HCT116 (cell line): ENCODE measurements around the gene CREB3. TPM values are rescaled to one million over a fixed set of nuclear protein-coding genes. Genes with fewer than 3 reads are reported as not detected.

ENCODE experiments used
- ATAC-seq: fragments of 200-7000 bp; cut with Tn5 transposase; 2 replicates; pipeline ENCODE4 v1.9.1; 2020; ENCODE audit warnings: mild to moderate bottlenecking, moderate library complexity
- BruUV-seq: library from RNA; stranded (reverse); fragments of 400-500 nt; replicated peaks from 2 replicates; lab custom pipeline; 2021; lab: Mats Ljungman, UMichigan
- CTCF ChIA-PET: fragments of 300-600 bp; sonication (Branson Sonifier 250); formaldehyde crosslinking; loops from one replicate; lab custom pipeline; 2021; ENCODE audit warnings: antibody characterized with exemption; lab: Charles Lee
- POLR2A ChIA-PET: fragments of 300-600, 350-600 bp; sonication (Branson Sonifier 250); formaldehyde crosslinking; loops from one replicate; lab custom pipeline; 2021; ENCODE audit warnings: antibody characterized with exemption; lab: Charles Lee
- RAD21 ChIA-PET, 2 experiments: fragments of 300-600 bp; sonication (Branson Sonifier 250); formaldehyde crosslinking; loops; one replicate each; lab custom pipeline; 2023; ENCODE audit warnings: low total read pairs in 2 of 2; ENCODE audit not compliant: uncharacterized antibody in 2 of 2, unreplicated experiment in 2 of 2, low non-redundant PET in 1 of 2; lab: Charles Lee
- DNase-seq: peaks from one replicate; pipeline ENCODE4 v3.0.0-alpha.2; 2010; ENCODE audit warnings: low read depth, low spot score
- H2AFZ ChIP-seq: fragments of 200-600 bp; shearing (Covaris generic), sonication (generic); 2 replicates; pipeline ENCODE4 v1.6.1; 2017; ENCODE audit warnings: low read depth, mixed run types, mixed read lengths, antibody characterized with exemption, low read length; ENCODE audit not compliant: poor library complexity, severe bottlenecking
- H3K27ac ChIP-seq: 2 replicates; pipeline ENCODE4 v1.5.1; 2012; ENCODE audit warnings: low read depth, low read length
- H3K27me3 ChIP-seq: fragments of 200-600 bp; sonication (generic); 2 replicates; pipeline ENCODE4 v1.6.1; 2016; ENCODE audit warnings: mixed run types, low read length, mixed read lengths; ENCODE audit not compliant: insufficient read depth
- H3K36me3 ChIP-seq, 2 experiments: fragments of 200-500 bp in 1 of 2; fragments of 200-600 bp in 1 of 2; sonication (Bioruptor generic) in 1 of 2; sonication (generic) in 1 of 2; 2 replicates each; pipeline versions ENCODE4 v1.5.1 to v1.6.1; 2014 to 2016; ENCODE audit warnings: low read length in 2 of 2, inconsistent platforms in 1 of 2, mixed read lengths in 1 of 2, mixed run types in 1 of 2; ENCODE audit not compliant: insufficient read depth in 2 of 2, control insufficient read depth in 1 of 2
- H3K4me1 ChIP-seq, 2 experiments: fragments of 200-600 bp in 1 of 2; sonication (generic) in 1 of 2; 2 replicates each; pipeline versions ENCODE4 v1.5.1 to v1.6.1; 2012 to 2017; ENCODE audit warnings: low read length in 2 of 2, inconsistent platforms in 1 of 2, mild to moderate bottlenecking in 1 of 2, mixed read lengths in 1 of 2, mixed run types in 1 of 2, moderate library complexity in 1 of 2; ENCODE audit not compliant: insufficient read depth in 2 of 2, control insufficient read depth in 1 of 2
- H3K4me2 ChIP-seq: fragments of 200-600 bp; sonication (generic); 2 replicates; pipeline ENCODE4 v1.6.1; 2017; ENCODE audit warnings: mixed run types, low read length, mixed read lengths
- H3K4me3 ChIP-seq, 2 experiments: fragments of 200-600 bp in 1 of 2; sonication (generic) in 1 of 2; replicated peaks in 1 of 2; 2 replicates each; pipeline ENCODE4 v1.5.1; 2011 to 2016; ENCODE audit warnings: low read length in 2 of 2, control low read depth in 1 of 2, low read depth in 1 of 2, mild to moderate bottlenecking in 1 of 2, mixed read lengths in 1 of 2, mixed run types in 1 of 2
- H3K79me2 ChIP-seq: fragments of 200-600 bp; sonication (generic); 2 replicates; pipeline ENCODE4 v1.6.1; 2017; ENCODE audit warnings: mild to moderate bottlenecking, mixed run types, low read length, moderate library complexity, mixed read lengths; ENCODE audit not compliant: insufficient read depth
- H3K9ac ChIP-seq: fragments of 200-600 bp; sonication (generic); 2 replicates; pipeline ENCODE4 v1.6.1; 2016; ENCODE audit warnings: low read length, mixed read lengths
- H3K9me2 ChIP-seq: fragments of 200-600 bp; sonication (generic), shearing (Covaris generic); 2 replicates; pipeline ENCODE4 v1.6.1; 2017; ENCODE audit warnings: mixed run types, mild to moderate bottlenecking, moderate library complexity; ENCODE audit not compliant: insufficient read depth
- H3K9me3 ChIP-seq, 2 experiments: fragments of 200-500 bp in 1 of 2; fragments of 200-600 bp in 1 of 2; sonication (Bioruptor generic) in 1 of 2; sonication (generic) in 1 of 2; 2 replicates each; pipeline ENCODE4 v1.6.1; 2014 to 2017; ENCODE audit warnings: low read length in 2 of 2, mixed read lengths in 2 of 2, inconsistent platforms in 1 of 2, low read depth in 1 of 2, mild to moderate bottlenecking in 1 of 2, mixed run types in 1 of 2, moderate library complexity in 1 of 2; ENCODE audit not compliant: control insufficient read depth in 1 of 2, insufficient read depth in 1 of 2
- H4K20me1 ChIP-seq: fragments of 200-600 bp; sonication (generic), shearing (Covaris generic); 2 replicates; pipeline ENCODE4 v1.6.1; 2017; ENCODE audit warnings: mixed run types, mild to moderate bottlenecking, moderate library complexity; ENCODE audit not compliant: insufficient read depth
- CBX3 ChIP-seq: IDR thresholded peaks from 2 replicates; pipeline ENCODE4 v1.6.1; 2012; ENCODE audit warnings: low read depth
- CEBPB ChIP-seq: IDR thresholded peaks from 2 replicates; pipeline ENCODE4 v1.6.1; 2012; ENCODE audit warnings: low read depth
- CTCF ChIP-seq, 3 experiments: fragments of 200-600 bp in 1 of 3; sonication (generic) in 1 of 3; IDR thresholded peaks in 2 of 3; conservative IDR thresholded peaks in 1 of 3; 2 replicates each; pipeline ENCODE4 v1.5.1; 2012 to 2017; ENCODE audit warnings: low read depth in 2 of 3, low read length in 2 of 3, antibody characterized with exemption in 1 of 3, borderline replicate concordance in 1 of 3, control low read depth in 1 of 3, mild to moderate bottlenecking in 1 of 3, mixed read lengths in 1 of 3, mixed run types in 1 of 3, moderate library complexity in 1 of 3; ENCODE audit not compliant: insufficient read depth in 1 of 3
- EGR1 ChIP-seq: IDR thresholded peaks from 2 replicates; pipeline ENCODE4 v1.6.1; 2012; ENCODE audit warnings: low read depth
- ELF1 ChIP-seq: IDR thresholded peaks from 2 replicates; pipeline ENCODE4 v1.6.1; 2012; ENCODE audit warnings: low read depth, borderline replicate concordance
- EZH2 ChIP-seq: fragments of 200-600 bp; sonication (generic); IDR thresholded peaks from 2 replicates; pipeline ENCODE4 v1.6.1; 2017; ENCODE audit warnings: antibody characterized with exemption, mixed run types
- FOSL1 ChIP-seq: IDR thresholded peaks from 2 replicates; pipeline ENCODE4 v1.6.1; 2012; ENCODE audit warnings: low read depth
- JUND ChIP-seq: IDR thresholded peaks from 2 replicates; pipeline ENCODE4 v1.6.1; 2012
- POLR2A ChIP-seq: IDR thresholded peaks from 2 replicates; pipeline ENCODE4 v1.7.0; 2011; ENCODE audit warnings: borderline replicate concordance; ENCODE audit not compliant: insufficient read depth, insufficient read length; ENCODE audit errors: extremely low read depth
- POLR2AphosphoS5 ChIP-seq: IDR thresholded peaks from 2 replicates; pipeline ENCODE4 v1.6.1; 2011; ENCODE audit warnings: mild to moderate bottlenecking, low read depth, low read length, moderate library complexity
- RAD21 ChIP-seq: IDR thresholded peaks from 2 replicates; pipeline ENCODE4 v1.6.1; 2012; ENCODE audit warnings: low read depth, mild to moderate bottlenecking
- SP1 ChIP-seq: IDR thresholded peaks from 2 replicates; pipeline ENCODE4 v1.6.1; 2012; ENCODE audit warnings: low read depth
- SRF ChIP-seq: IDR thresholded peaks from 2 replicates; pipeline ENCODE4 v1.6.1; 2012; ENCODE audit warnings: low read depth
- TCF7L2 ChIP-seq: IDR thresholded peaks from 2 replicates; pipeline ENCODE4 v1.7.0; 2011; ENCODE audit warnings: borderline replicate concordance, inconsistent platforms; ENCODE audit not compliant: insufficient read depth, insufficient read length; ENCODE audit errors: extremely low read depth
- YY1 ChIP-seq: IDR thresholded peaks from 2 replicates; pipeline ENCODE4 v1.6.1; 2011; ENCODE audit warnings: low read length, low read depth, moderate library complexity, mild to moderate bottlenecking; ENCODE audit not compliant: insufficient replicate concordance; ENCODE audit errors: extremely low read depth
- ZFX ChIP-seq: fragments of 450-650 bp; IDR thresholded peaks from 2 replicates; pipeline ENCODE4 v1.6.1; 2017
- intact Hi-C: fragments of 100-400 bp; cut with micrococcal nuclease; formaldehyde crosslinking; loops from 2 replicates; pipeline ENCODE4 v1.10.0; 2022
- total RNA-seq: library from RNA; stranded (reverse); gene quantifications from one replicate; pipeline ENCODE4 v1.2.1, GENCODE V29; 2021; ENCODE audit not compliant: unreplicated experiment
- TF ChIP-seq, protein P1 (sequence below): IDR thresholded peaks from 2 replicates; pipeline ENCODE4 v1.6.1; 2012
- TF ChIP-seq, protein P2 (sequence below): IDR thresholded peaks from 2 replicates; pipeline ENCODE4 v1.6.1; 2011; ENCODE audit warnings: mild to moderate bottlenecking, low read length, moderate library complexity; ENCODE audit not compliant: insufficient replicate concordance; ENCODE audit errors: extremely low read depth
- TF ChIP-seq, protein P3 (sequence below): IDR thresholded peaks from 2 replicates; pipeline ENCODE4 v1.6.1; 2012; ENCODE audit warnings: low read depth

The CREB3 gene
- total RNA-seq, 1 experiment from 2014 or later, result 22.3 TPM

- no peak for TF ChIP-seq CTCF (IDR thresholded peaks at IDR 0.05 in 2 of 3, conservative IDR thresholded peaks at IDR 0.05 in 1 of 3; ENCODE audit: borderline replicate concordance in 1 of 3, insufficient read depth in 1 of 3, low read depth in 2 of 3, low read length in 2 of 3)
- no peak for TF ChIP-seq TCF7L2
- no peak for TF ChIP-seq FOSL1
- TF ChIP-seq SP1, result no peak
- TF ChIP-seq, protein P1, sequence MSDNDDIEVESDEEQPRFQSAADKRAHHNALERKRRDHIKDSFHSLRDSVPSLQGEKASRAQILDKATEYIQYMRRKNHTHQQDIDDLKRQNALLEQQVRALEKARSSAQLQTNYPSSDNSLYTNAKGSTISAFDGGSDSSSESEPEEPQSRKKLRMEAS, result no peak
- TF ChIP-seq EGR1, result no peak
Measured at GRCh38 chr9:35766997-35767396, 34.5 kb downstream of the CREB3 start (continued).

- ATAC-seq, result no peak
- no peaks in the 10 kb centered on the region for H3K27me3 ChIP-seq
- ChIA-PET POLR2A (no interaction called here), CTCF (no interaction called here), RAD21 (no interaction called here)
- H3K36me3 ChIP-seq, result no peaks in the 10 kb centered on the region
- H3K27ac ChIP-seq, result no peak overlapping the region
- no peak overlapping the region for H3K4me2 ChIP-seq
- no peak overlapping the region for H3K4me3 ChIP-seq
- no peaks in the 10 kb centered on the region for H3K9me3 ChIP-seq
- no peaks in the 10 kb centered on the region for H3K9me2 ChIP-seq
- no peak overlapping the region for H3K9ac ChIP-seq
- no peaks in the 10 kb centered on the region for H4K20me1 ChIP-seq
- DNase-seq, result no peak
- no peak overlapping the region for H2AFZ ChIP-seq
- H3K79me2 ChIP-seq, result peaks cover 8% of the 10 kb centered on the region; the same call in 1 of the 2 replicates
- intact Hi-C loops, result no loop called here
- peaks cover 0 to 6% of the 10 kb centered on the region in 2 experiments; a peak in 1 of 4 replicates for H3K4me1 ChIP-seq
- BruUV-seq, result no TSS peak
- TF ChIP-seq EZH2 (no peak), YY1 (no peak), SP1 (no peak), SRF (no peak), POLR2A (no peak), CEBPB (no peak), FOSL1 (no peak), RAD21 (no peak), CBX3 (no peak), POLR2AphosphoS5 (no peak), EGR1 (no peak), ZFX (no peak), ELF1 (no peak), JUND (no peak)
- TF ChIP-seq, protein P1, result no peak
- TF ChIP-seq, protein P2, sequence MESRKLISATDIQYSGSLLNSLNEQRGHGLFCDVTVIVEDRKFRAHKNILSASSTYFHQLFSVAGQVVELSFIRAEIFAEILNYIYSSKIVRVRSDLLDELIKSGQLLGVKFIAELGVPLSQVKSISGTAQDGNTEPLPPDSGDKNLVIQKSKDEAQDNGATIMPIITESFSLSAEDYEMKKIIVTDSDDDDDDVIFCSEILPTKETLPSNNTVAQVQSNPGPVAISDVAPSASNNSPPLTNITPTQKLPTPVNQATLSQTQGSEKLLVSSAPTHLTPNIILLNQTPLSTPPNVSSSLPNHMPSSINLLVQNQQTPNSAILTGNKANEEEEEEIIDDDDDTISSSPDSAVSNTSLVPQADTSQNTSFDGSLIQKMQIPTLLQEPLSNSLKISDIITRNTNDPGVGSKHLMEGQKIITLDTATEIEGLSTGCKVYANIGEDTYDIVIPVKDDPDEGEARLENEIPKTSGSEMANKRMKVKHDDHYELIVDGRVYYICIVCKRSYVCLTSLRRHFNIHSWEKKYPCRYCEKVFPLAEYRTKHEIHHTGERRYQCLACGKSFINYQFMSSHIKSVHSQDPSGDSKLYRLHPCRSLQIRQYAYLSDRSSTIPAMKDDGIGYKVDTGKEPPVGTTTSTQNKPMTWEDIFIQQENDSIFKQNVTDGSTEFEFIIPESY, result no peak
- TF ChIP-seq, protein P3, sequence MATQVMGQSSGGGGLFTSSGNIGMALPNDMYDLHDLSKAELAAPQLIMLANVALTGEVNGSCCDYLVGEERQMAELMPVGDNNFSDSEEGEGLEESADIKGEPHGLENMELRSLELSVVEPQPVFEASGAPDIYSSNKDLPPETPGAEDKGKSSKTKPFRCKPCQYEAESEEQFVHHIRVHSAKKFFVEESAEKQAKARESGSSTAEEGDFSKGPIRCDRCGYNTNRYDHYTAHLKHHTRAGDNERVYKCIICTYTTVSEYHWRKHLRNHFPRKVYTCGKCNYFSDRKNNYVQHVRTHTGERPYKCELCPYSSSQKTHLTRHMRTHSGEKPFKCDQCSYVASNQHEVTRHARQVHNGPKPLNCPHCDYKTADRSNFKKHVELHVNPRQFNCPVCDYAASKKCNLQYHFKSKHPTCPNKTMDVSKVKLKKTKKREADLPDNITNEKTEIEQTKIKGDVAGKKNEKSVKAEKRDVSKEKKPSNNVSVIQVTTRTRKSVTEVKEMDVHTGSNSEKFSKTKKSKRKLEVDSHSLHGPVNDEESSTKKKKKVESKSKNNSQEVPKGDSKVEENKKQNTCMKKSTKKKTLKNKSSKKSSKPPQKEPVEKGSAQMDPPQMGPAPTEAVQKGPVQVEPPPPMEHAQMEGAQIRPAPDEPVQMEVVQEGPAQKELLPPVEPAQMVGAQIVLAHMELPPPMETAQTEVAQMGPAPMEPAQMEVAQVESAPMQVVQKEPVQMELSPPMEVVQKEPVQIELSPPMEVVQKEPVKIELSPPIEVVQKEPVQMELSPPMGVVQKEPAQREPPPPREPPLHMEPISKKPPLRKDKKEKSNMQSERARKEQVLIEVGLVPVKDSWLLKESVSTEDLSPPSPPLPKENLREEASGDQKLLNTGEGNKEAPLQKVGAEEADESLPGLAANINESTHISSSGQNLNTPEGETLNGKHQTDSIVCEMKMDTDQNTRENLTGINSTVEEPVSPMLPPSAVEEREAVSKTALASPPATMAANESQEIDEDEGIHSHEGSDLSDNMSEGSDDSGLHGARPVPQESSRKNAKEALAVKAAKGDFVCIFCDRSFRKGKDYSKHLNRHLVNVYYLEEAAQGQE, result no peak
Measured at GRCh38 chr9:35767458-35767857, 35.0 kb downstream of the CREB3 start.
